MCF 10A (cell line): Measurements from ENCODE around the gene SHKBP1. TPM values are rescaled to one million over a fixed set of nuclear protein-coding genes. Genes with fewer than 3 reads are reported as not detected.
"Not testable (repeated sequence)": the region's sequence is repeated elsewhere in the genome, so short reads cannot be mapped to it uniquely, and the experiment has no call there.

Source experiments
- BruUV-seq: library from RNA; stranded (reverse); fragments of 400-500 nt; replicated peaks from 2 replicates; lab custom pipeline; 2021; lab: Mats Ljungman, UMichigan
- CTCF ChIA-PET: fragments of 300-600 bp; sonication (Branson Sonifier 250); formaldehyde crosslinking; extraction: SDS; loops from one replicate; lab custom pipeline; 2021; ENCODE audit warnings: antibody characterized with exemption, inconsistent platforms; lab: Yijun Ruan, JAX
- POLR2A ChIA-PET: fragments of 300-600, 350-650 bp; sonication (Branson Sonifier 250); formaldehyde crosslinking; extraction: SDS; loops from one replicate; lab custom pipeline; 2020; ENCODE audit warnings: antibody characterized with exemption, inconsistent platforms; lab: Yijun Ruan, JAX
- DNase-seq: peaks from one replicate; pipeline ENCODE4 v3.0.0-alpha.2; 2018; ENCODE audit not compliant: unreplicated experiment
- H3K27ac Mint-ChIP-seq: one replicate; pipeline ENCODE4 v1.8.0; 2022; ENCODE audit warnings: mild to moderate bottlenecking, low read depth, mixed read lengths; ENCODE audit not compliant: unreplicated experiment
- H3K27me3 Mint-ChIP-seq: one replicate; pipeline ENCODE4 v1.8.0; 2022; ENCODE audit warnings: mixed read lengths; ENCODE audit not compliant: insufficient read depth, unreplicated experiment
- H3K36me3 Mint-ChIP-seq: one replicate; pipeline ENCODE4 v1.8.0; 2022; ENCODE audit warnings: mild to moderate bottlenecking, moderate library complexity, mixed read lengths; ENCODE audit not compliant: insufficient read depth, unreplicated experiment
- H3K4me1 Mint-ChIP-seq: one replicate; pipeline ENCODE4 v1.8.0; 2022; ENCODE audit warnings: mixed read lengths; ENCODE audit not compliant: insufficient read depth, unreplicated experiment
- H3K4me3 Mint-ChIP-seq: one replicate; pipeline ENCODE4 v1.8.0; 2022; ENCODE audit warnings: mild to moderate bottlenecking, moderate library complexity, mixed read lengths; ENCODE audit not compliant: unreplicated experiment
- H3K9me3 Mint-ChIP-seq: one replicate; pipeline ENCODE4 v1.8.0; 2022; ENCODE audit warnings: mixed read lengths; ENCODE audit not compliant: unreplicated experiment
- CTCF ChIP-seq: fragments of 200-600 bp; IDR thresholded peaks from one replicate; pipeline ENCODE4 v1.8.0; 2022; ENCODE audit warnings: antibody characterized with exemption, mild to moderate bottlenecking; ENCODE audit not compliant: unreplicated experiment
- intact Hi-C: fragments of 100-400 bp; cut with micrococcal nuclease; formaldehyde crosslinking; loops from 2 replicates; pipeline ENCODE4 v1.14.1; 2022
- total RNA-seq: library from RNA; stranded (reverse); gene quantifications from 2 replicates; pipeline ENCODE4 v1.2.3, GENCODE V29; 2022

Gene SHKBP1
- total RNA-seq, 1 experiment from 2014 or later, result 41.5 TPM

- no peaks in the 10 kb centered on the region for H3K27me3 Mint-ChIP-seq
- no peak for TF ChIP-seq CTCF
- ChIA-PET CTCF (interaction anchor here (0.5 to 1.6 kb wide), 4 partner anchors 10 to 76 kb away, joined by 3 to 7 read pairs (median 4); no protein-coding TSS in a partner anchor), POLR2A (interaction anchor here (0.8 kb wide), 1 partner anchor 68 kb away, joined by 5 read pairs; the partner anchor contains the start of gene BLVRB)
- H3K36me3 Mint-ChIP-seq, result no peaks in the 10 kb centered on the region
- peaks cover 8% of the 10 kb centered on the region for H3K9me3 Mint-ChIP-seq
- DNase-seq, result no peak
- no peak overlapping the region for H3K27ac Mint-ChIP-seq
- intact Hi-C loops, result no loop called here
- H3K4me3 Mint-ChIP-seq, result no peak overlapping the region
- H3K4me1 Mint-ChIP-seq, result peaks cover 7% of the 10 kb centered on the region
- no TSS peak for BruUV-seq
Observed at GRCh38 chr19:40534148-40534547, 42.5 kb upstream of the SHKBP1 start.

- TF ChIP-seq CTCF, result no peak
- BruUV-seq, result no TSS peak
- Mint-ChIP-seq H3K27ac (no peak overlapping the region), H3K9me3 (no peaks in the 10 kb centered on the region), H3K27me3 (no peaks in the 10 kb centered on the region), H3K4me1 (peaks cover 12% of the 10 kb centered on the region), H3K4me3 (no peak overlapping the region), H3K36me3 (peaks cover 6% of the 10 kb centered on the region)
- intact Hi-C loops, result no loop called here
- ChIA-PET CTCF (interaction anchor here (2.2 kb wide), 1 partner anchor 10 kb away, joined by 5 read pairs; no protein-coding TSS in a partner anchor), POLR2A (interaction anchor here (0.7 kb wide), 1 partner anchor 35 kb away, joined by 3 read pairs; no protein-coding TSS in a partner anchor)
- DNase-seq, result peak; percentile 16
Observed at GRCh38 chr19:40539070-40539469, 37.6 kb upstream of the SHKBP1 start.

GRCh38 chr19:40542202-40542859 is 34.3 kb upstream of the SHKBP1 start:
- no TSS peak for BruUV-seq
- no peak for DNase-seq
- intact Hi-C loops, result no loop called here
- ChIA-PET POLR2A (interaction anchor here (1.0 kb wide), 1 partner anchor 10 kb away, joined by 3 read pairs; no protein-coding TSS in a partner anchor), CTCF (interaction anchor here (0.6 to 2.8 kb wide), 5 partner anchors 9 to 148 kb away, joined by 3 to 8 read pairs (median 5); partner anchors contain the start of gene LTBP4)
- H3K4me3 Mint-ChIP-seq, result no peak overlapping the region
- H3K4me1 Mint-ChIP-seq, result peaks cover 12% of the 10 kb centered on the region
- H3K36me3 Mint-ChIP-seq, result peaks cover 6% of the 10 kb centered on the region
- H3K27ac Mint-ChIP-seq, result no peak overlapping the region
- TF ChIP-seq CTCF, result no peak
- H3K27me3 Mint-ChIP-seq, result no peaks in the 10 kb centered on the region
- H3K9me3 Mint-ChIP-seq, result no peaks in the 10 kb centered on the region

- Mint-ChIP-seq H3K27me3 (no peaks in the 10 kb centered on the region), H3K4me1 (peaks cover 12% of the 10 kb centered on the region), H3K36me3 (peaks cover 6% of the 10 kb centered on the region), H3K4me3 (no peak overlapping the region), H3K27ac (no peak overlapping the region), H3K9me3 (no peaks in the 10 kb centered on the region)
- BruUV-seq, result no TSS peak
- intact Hi-C loops, result no loop called here
- ChIA-PET CTCF (interaction anchor here (0.6 to 2.8 kb wide), 4 partner anchors 8 to 149 kb away, joined by 3 to 8 read pairs (median 5); partner anchors contain the start of gene LTBP4), POLR2A (interaction anchor here (0.9 kb wide), 1 partner anchor 100 kb away, joined by 3 read pairs; no protein-coding TSS in a partner anchor)
- no peak for TF ChIP-seq CTCF
- DNase-seq, result no peak
Observed at GRCh38 chr19:40543029-40543597, 33.6 kb upstream of the SHKBP1 start.

GRCh38 chr19:40546153-40546841 is 30.4 kb upstream of the SHKBP1 start:
- POLR2A ChIA-PET, DNase-seq, BruUV-seq, H3K27ac Mint-ChIP-seq, H3K9me3 Mint-ChIP-seq, H3K36me3 Mint-ChIP-seq, intact Hi-C loops, H3K4me3 Mint-ChIP-seq: not testable (repeated sequence)
- Mint-ChIP-seq H3K4me1 (peaks cover 17% of the 10 kb centered on the region), H3K27me3 (peaks cover 11% of the 10 kb centered on the region)
- CTCF ChIA-PET, result interaction anchor here (0.7 kb wide), 2 partner anchors 22 to 49 kb away, joined by 3 read pairs; no protein-coding TSS in a partner anchor
